Hepatocyte (in vitro differentiated cells): Measurements from ENCODE around the gene GANC.

ENCODE experiments used
- EZH2 ChIP-seq: fragments of 200-600 bp; sonication (generic); IDR thresholded peaks from 2 replicates; pipeline ENCODE4 v1.6.1; 2016; ENCODE audit warnings: antibody characterized with exemption, mild to moderate bottlenecking, borderline replicate concordance
- TF ChIP-seq, protein P1 (sequence below): fragments of 200-600 bp; sonication (generic); IDR thresholded peaks from 2 replicates; pipeline ENCODE4 v1.5.1; 2016; ENCODE audit warnings: antibody characterized with exemption, mild to moderate bottlenecking; ENCODE audit not compliant: poor library complexity

DNA sequence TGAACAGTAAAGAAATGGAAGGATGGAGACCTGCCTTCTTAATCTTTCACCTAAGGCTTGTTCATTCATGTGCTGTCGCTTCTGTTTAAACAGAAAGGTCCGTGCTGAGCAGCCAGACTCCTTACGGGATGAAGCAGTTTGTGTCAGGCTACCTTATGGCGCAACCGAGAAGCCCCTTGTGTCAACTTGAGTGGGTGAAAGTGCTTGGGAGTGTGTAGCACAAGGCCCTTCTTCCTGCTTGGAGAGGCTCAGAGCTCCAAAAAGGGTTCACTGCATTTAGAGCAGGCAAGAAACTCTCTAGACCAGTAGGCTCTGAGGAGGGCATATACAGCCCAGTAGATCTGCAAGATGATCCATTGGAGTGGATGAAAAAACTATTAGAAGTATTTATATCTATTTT lies 102.3 kb downstream of the GANC start:
- no peak for TF ChIP-seq EZH2
- TF ChIP-seq, protein P1, sequence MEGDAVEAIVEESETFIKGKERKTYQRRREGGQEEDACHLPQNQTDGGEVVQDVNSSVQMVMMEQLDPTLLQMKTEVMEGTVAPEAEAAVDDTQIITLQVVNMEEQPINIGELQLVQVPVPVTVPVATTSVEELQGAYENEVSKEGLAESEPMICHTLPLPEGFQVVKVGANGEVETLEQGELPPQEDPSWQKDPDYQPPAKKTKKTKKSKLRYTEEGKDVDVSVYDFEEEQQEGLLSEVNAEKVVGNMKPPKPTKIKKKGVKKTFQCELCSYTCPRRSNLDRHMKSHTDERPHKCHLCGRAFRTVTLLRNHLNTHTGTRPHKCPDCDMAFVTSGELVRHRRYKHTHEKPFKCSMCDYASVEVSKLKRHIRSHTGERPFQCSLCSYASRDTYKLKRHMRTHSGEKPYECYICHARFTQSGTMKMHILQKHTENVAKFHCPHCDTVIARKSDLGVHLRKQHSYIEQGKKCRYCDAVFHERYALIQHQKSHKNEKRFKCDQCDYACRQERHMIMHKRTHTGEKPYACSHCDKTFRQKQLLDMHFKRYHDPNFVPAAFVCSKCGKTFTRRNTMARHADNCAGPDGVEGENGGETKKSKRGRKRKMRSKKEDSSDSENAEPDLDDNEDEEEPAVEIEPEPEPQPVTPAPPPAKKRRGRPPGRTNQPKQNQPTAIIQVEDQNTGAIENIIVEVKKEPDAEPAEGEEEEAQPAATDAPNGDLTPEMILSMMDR, result no peak
